Measurements from ENCODE around the gene INPP5D. TPM values are rescaled to one million over a fixed set of nuclear protein-coding genes. Genes with fewer than 3 reads are reported as not detected.
A peak's percentile ranks its signal among the peaks of the same experiment; 100 is the strongest.

Gene INPP5D
- total RNA-seq, 1 donor from 2014 or later = 0.28 TPM

DNA sequence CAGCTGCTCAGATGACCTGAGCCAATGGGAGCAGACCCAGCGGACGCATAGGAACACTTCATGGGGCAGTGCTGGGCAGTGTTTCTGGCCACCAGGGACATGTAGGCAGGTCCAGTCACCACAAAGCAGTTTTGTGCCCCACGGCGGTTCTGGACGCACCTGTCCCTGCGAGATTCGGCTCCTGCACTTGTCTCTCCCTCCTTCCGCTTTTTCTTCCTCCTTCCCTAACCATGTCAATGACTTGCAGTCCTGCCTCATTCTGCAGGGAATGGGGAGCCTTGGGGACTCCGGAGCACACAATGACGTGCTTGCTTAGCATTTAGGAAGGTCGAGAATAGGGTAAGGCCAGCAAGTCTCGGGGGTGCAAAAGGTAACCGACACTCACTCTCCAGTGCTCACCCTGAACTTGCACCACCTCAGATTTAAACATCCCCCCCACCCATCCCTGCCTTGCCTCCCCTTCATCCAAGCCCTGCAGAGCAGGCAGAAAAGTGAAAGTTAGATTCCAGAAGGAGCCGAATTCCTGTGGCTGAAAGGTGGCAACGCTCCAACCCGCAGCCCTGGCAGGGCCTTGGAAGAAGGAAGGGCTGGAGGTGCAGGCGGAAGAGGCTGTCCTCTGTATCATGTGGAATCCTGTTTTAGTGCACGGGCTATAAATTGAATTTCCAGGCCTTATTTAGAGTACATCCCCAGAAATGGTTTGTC lies 150.9 kb downstream of the INPP5D start:
- Mint-ChIP-seq H3K4me3 (no peak overlapping the region), H3K4me1 (peaks cover 13% of the 10 kb centered on the region), H3K9me3 (no peaks in the 10 kb centered on the region), H3K36me3 (ENCODE audit: low read depth) (no peaks in the 10 kb centered on the region), H3K27me3 (ENCODE audit: low read depth) (peaks cover 26% of the 10 kb centered on the region), H3K27ac (ENCODE audit: unreplicated experiment) (no peak overlapping the region)
- TF ChIP-seq, protein P1, sequence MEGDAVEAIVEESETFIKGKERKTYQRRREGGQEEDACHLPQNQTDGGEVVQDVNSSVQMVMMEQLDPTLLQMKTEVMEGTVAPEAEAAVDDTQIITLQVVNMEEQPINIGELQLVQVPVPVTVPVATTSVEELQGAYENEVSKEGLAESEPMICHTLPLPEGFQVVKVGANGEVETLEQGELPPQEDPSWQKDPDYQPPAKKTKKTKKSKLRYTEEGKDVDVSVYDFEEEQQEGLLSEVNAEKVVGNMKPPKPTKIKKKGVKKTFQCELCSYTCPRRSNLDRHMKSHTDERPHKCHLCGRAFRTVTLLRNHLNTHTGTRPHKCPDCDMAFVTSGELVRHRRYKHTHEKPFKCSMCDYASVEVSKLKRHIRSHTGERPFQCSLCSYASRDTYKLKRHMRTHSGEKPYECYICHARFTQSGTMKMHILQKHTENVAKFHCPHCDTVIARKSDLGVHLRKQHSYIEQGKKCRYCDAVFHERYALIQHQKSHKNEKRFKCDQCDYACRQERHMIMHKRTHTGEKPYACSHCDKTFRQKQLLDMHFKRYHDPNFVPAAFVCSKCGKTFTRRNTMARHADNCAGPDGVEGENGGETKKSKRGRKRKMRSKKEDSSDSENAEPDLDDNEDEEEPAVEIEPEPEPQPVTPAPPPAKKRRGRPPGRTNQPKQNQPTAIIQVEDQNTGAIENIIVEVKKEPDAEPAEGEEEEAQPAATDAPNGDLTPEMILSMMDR (conservative IDR thresholded peaks at IDR 0.05) = no peak
- no peak for DNase-seq (ENCODE audit: low read depth, low spot score)

- H3K4me1 Mint-ChIP-seq = peaks cover 13% of the 10 kb centered on the region
- no peak overlapping the region for H3K27ac Mint-ChIP-seq (ENCODE audit: unreplicated experiment)
- H3K4me3 Mint-ChIP-seq = no peak overlapping the region
- no peak for DNase-seq (ENCODE audit: low read depth, low spot score)
- TF ChIP-seq, protein P1 (conservative IDR thresholded peaks at IDR 0.05) = no peak
- peaks cover 26% of the 10 kb centered on the region for H3K27me3 Mint-ChIP-seq (ENCODE audit: low read depth)
- no peaks in the 10 kb centered on the region for H3K36me3 Mint-ChIP-seq (ENCODE audit: low read depth)
- no peaks in the 10 kb centered on the region for H3K9me3 Mint-ChIP-seq
Measured at GRCh38 chr2:233211548-233211895, 151.4 kb downstream of the INPP5D start.

- TF ChIP-seq, protein P1 (conservative IDR thresholded peaks at IDR 0.05) = no peak
- no peaks in the 10 kb centered on the region for H3K36me3 Mint-ChIP-seq (ENCODE audit: low read depth)
- H3K27ac Mint-ChIP-seq (ENCODE audit: unreplicated experiment) = no peak overlapping the region
- DNase-seq (ENCODE audit: low read depth, low spot score) = no peak
- peaks cover 23% of the 10 kb centered on the region for H3K27me3 Mint-ChIP-seq (ENCODE audit: low read depth)
- H3K4me1 Mint-ChIP-seq = peaks cover 13% of the 10 kb centered on the region
- H3K4me3 Mint-ChIP-seq = no peak overlapping the region
- no peaks in the 10 kb centered on the region for H3K9me3 Mint-ChIP-seq
Measured at GRCh38 chr2:233213011-233213410, 152.9 kb downstream of the INPP5D start.

DNA sequence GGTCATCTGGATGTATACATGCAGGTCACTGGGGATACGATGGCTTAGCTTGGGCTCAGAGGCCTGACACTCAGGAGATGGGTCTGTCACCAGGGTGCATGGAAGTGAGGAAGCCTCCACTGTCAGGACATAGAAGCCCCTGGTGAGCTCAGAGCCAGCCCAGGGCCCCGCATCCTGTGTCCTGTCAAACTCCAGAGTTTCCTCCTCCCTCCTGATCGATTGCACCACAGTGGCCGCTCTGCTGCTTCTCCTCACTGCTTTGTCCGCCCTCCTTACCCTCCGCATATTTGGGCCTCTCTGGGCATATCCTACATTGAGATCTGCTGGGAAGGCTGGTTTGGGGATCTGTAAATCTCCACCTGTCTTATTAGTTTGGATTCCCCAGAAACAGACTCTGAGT lies 153.8 kb downstream of the INPP5D start:
- Mint-ChIP-seq H3K4me3 (no peak overlapping the region), H3K9me3 (no peaks in the 10 kb centered on the region), H3K4me1 (peaks cover 11% of the 10 kb centered on the region), H3K27me3 (ENCODE audit: low read depth) (peaks cover 23% of the 10 kb centered on the region), H3K27ac (ENCODE audit: unreplicated experiment) (peak overlapping the region; percentile 81), H3K36me3 (ENCODE audit: low read depth) (no peaks in the 10 kb centered on the region)
- no peak for DNase-seq (ENCODE audit: low read depth, low spot score)
- TF ChIP-seq, protein P1 (conservative IDR thresholded peaks at IDR 0.05) = no peak

DNA sequence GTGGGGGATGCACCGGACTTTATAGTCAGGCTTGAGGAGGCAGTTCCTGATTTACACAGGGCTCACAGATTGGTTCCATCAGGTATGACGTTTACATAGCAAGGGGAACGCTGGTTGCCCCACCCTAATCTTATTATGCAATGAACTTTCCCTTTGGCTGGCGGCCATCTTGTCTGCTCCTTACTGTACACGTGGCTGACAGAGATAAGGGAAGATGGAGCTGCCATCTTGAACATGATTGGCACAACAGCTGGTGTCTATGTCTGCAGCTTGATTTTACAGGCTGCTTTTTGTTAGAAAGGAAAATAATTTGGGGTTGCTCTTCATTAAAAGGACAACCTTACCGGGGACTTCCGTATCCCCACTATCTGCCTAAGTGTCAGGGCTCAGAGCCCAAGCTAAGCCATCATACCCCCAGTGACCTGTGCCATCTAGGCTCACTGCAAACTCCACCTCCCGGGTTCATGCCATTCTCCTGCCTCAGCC lies 157.8 kb downstream of the INPP5D start:
- peaks cover 6% of the 10 kb centered on the region for H3K27me3 Mint-ChIP-seq (ENCODE audit: low read depth)
- TF ChIP-seq, protein P1 (conservative IDR thresholded peaks at IDR 0.05) = no peak

More for the DNA sequence above, 157.8 kb downstream of the INPP5D start:
- no peak for DNase-seq (ENCODE audit: low read depth, low spot score)
- Mint-ChIP-seq H3K36me3 (ENCODE audit: low read depth) (no peaks in the 10 kb centered on the region), H3K4me1 (no peaks in the 10 kb centered on the region), H3K27ac (ENCODE audit: unreplicated experiment) (peak overlapping the region; percentile 10), H3K9me3 (no peaks in the 10 kb centered on the region), H3K4me3 (no peak overlapping the region)

Measured in neural crest cell (in vitro differentiated cells).